ENCODE results near the gene C1QTNF6.
"Not testable (repeated sequence)": the region's sequence is repeated elsewhere in the genome, so short reads cannot be mapped to it uniquely, and the experiment has no call there.

C1QTNF6 gene

GRCh38 chr22:37206841-37207821, 19.1 kb upstream of the C1QTNF6 start:
- no peak for DNase-seq

GRCh38 chr22:37206118-37206840, 18.2 kb upstream of the C1QTNF6 start:
- DNase-seq: no peak

- DNase-seq: no peak
Observed at GRCh38 chr22:37205046-37205445, 17.0 kb upstream of the C1QTNF6 start.

- no peak for DNase-seq
Observed at GRCh38 chr22:37204045-37204655, 16.1 kb upstream of the C1QTNF6 start.

GRCh38 chr22:37203354-37204044, 15.5 kb upstream of the C1QTNF6 start:
- DNase-seq: no peak

GRCh38 chr22:37202716-37203115, 14.7 kb upstream of the C1QTNF6 start:
- DNase-seq: no peak

- DNase-seq: no peak
Observed at GRCh38 chr22:37202001-37202555, 14.0 kb upstream of the C1QTNF6 start.

- not testable (repeated sequence) for DNase-seq
Observed at GRCh38 chr22:37201443-37201820, 13.4 kb upstream of the C1QTNF6 start.

GRCh38 chr22:37199760-37200108, 11.7 kb upstream of the C1QTNF6 start:
- no peak for DNase-seq

GRCh38 chr22:37199103-37199759, 11.2 kb upstream of the C1QTNF6 start:
- peak; percentile 100 for DNase-seq

- DNase-seq: peak; percentile 99
Observed at GRCh38 chr22:37198258-37199102, 10.4 kb upstream of the C1QTNF6 start.

- DNase-seq: no peak
Observed at GRCh38 chr22:37197451-37198257, 9.6 kb upstream of the C1QTNF6 start.

GRCh38 chr22:37196539-37197450, 8.7 kb upstream of the C1QTNF6 start:
- no peak for DNase-seq

- no peak for DNase-seq
Observed at GRCh38 chr22:37195921-37196320, 7.9 kb upstream of the C1QTNF6 start.

- DNase-seq: no peak
Observed at GRCh38 chr22:37194750-37195149, 6.7 kb upstream of the C1QTNF6 start.

GRCh38 chr22:37193629-37194191, 5.7 kb upstream of the C1QTNF6 start:
- peak; percentile 63 for DNase-seq

GRCh38 chr22:37192741-37193140, 4.7 kb upstream of the C1QTNF6 start:
- DNase-seq: no peak

- DNase-seq: no peak
Observed at GRCh38 chr22:37192204-37192603, 4.2 kb upstream of the C1QTNF6 start.

Data from stimulated activated CD8-positive, alpha-beta memory T cell treated with anti-CD3 and anti-CD28 coated beads, Interleukin-4, amount 100 ng/mL, for 48 hours (primary cell).